Calu3 (cell line): Measurements from ENCODE around the gene MRPL58. TPM values are rescaled to one million over a fixed set of nuclear protein-coding genes. Genes with fewer than 3 reads are reported as not detected.

ENCODE experiments used
- Bru-seq: library from RNA; stranded (reverse); fragments of 400-500 nt; gene quantifications from one replicate; lab custom pipeline; 2021; lab: Mats Ljungman, UMichigan
- BruChase-seq, 2 experiments: library from RNA; stranded (reverse); fragments of 400-500 nt; gene quantifications; one replicate each; lab custom pipeline; 2021; lab: Mats Ljungman, UMichigan
- BruUV-seq: library from RNA; stranded (reverse); fragments of 400-500 nt; replicated peaks from 2 replicates; lab custom pipeline; 2021; lab: Mats Ljungman, UMichigan
- CTCF ChIA-PET: fragments of 300-600 bp; sonication (Branson Sonifier 250); formaldehyde crosslinking; loops from one replicate; lab custom pipeline; 2022; ENCODE audit warnings: antibody characterized with exemption; lab: Charles Lee
- DNase-seq: peaks from one replicate; pipeline ENCODE4 v3.0.0; 2022
- H3K27ac Mint-ChIP-seq: one replicate; pipeline ENCODE4 v1.8.0; 2022; ENCODE audit warnings: mixed read lengths; ENCODE audit not compliant: unreplicated experiment
- H3K27me3 Mint-ChIP-seq: one replicate; pipeline ENCODE4 v1.8.0; 2022; ENCODE audit warnings: mixed read lengths; ENCODE audit not compliant: unreplicated experiment
- H3K36me3 Mint-ChIP-seq: one replicate; pipeline ENCODE4 v1.8.0; 2022; ENCODE audit warnings: mild to moderate bottlenecking, moderate library complexity, mixed read lengths; ENCODE audit not compliant: insufficient read depth, unreplicated experiment
- H3K4me1 Mint-ChIP-seq: one replicate; pipeline ENCODE4 v1.8.0; 2022; ENCODE audit warnings: mild to moderate bottlenecking, low read depth, mixed read lengths; ENCODE audit not compliant: unreplicated experiment
- H3K4me3 Mint-ChIP-seq: one replicate; pipeline ENCODE4 v1.8.0; 2022; ENCODE audit warnings: mild to moderate bottlenecking, low read depth, moderate library complexity, mixed read lengths; ENCODE audit not compliant: unreplicated experiment
- H3K9me3 Mint-ChIP-seq: one replicate; pipeline ENCODE4 v1.8.0; 2022; ENCODE audit warnings: low read depth, mixed read lengths; ENCODE audit not compliant: unreplicated experiment
- CTCF ChIP-seq: fragments of 200-600 bp; IDR thresholded peaks from one replicate; pipeline ENCODE4 v1.8.0; 2022; ENCODE audit warnings: antibody characterized with exemption; ENCODE audit not compliant: unreplicated experiment
- intact Hi-C: fragments of 100-400 bp; cut with micrococcal nuclease; formaldehyde crosslinking; loops from one replicate; pipeline ENCODE4 v1.10.0; 2022; ENCODE audit not compliant: unreplicated experiment
- long read RNA-seq: library from polyadenylated mRNA; stranded (forward); transcript quantifications from one replicate; pipeline ENCODE4 v2.0.0, GENCODE V29; 2022
- total RNA-seq: library from RNA; stranded (reverse); gene quantifications from 2 replicates; pipeline ENCODE4 v1.2.3, GENCODE V29; 2022

The MRPL58 gene
- total RNA-seq, result 49.0 and 52.7 TPM in 2 replicates
- percentile 74 among the genes with signal in this experiment for Bru-seq, nascent RNA
- percentile 81 among the genes with signal in this experiment for BruChase-seq, experiment 1, labeled RNA remaining after a 6-hour chase
- BruChase-seq, experiment 2, labeled RNA remaining after a 2-hour chase, result percentile 79 among the genes with signal in this experiment
- long read RNA-seq, transcript MRPL58-201 (6 exons, 890 nt), result major isoform, 47 of 53 reads
- long read RNA-seq, partial matches to known transcripts, result 0 of 53 reads
- long read RNA-seq, other reads (novel, unspliced or antisense), result 5 of 53 reads

- no peaks in the 10 kb centered on the region for H3K27me3 Mint-ChIP-seq
- peak; percentile 91 for DNase-seq
- intact Hi-C loops, result loop anchor here (5.0 kb wide), 1 partner anchor 50 kb away; no protein-coding TSS in a partner anchor
- peak within 1 kb of the TSS; percentile 74 for H3K27ac Mint-ChIP-seq
- TF ChIP-seq CTCF, result peak; percentile 64
- peaks cover 40% of the 10 kb centered on the region for H3K4me1 Mint-ChIP-seq
- no TSS peak for BruUV-seq
- peaks cover 42% of the 10 kb centered on the region for H3K36me3 Mint-ChIP-seq
- H3K9me3 Mint-ChIP-seq, result no peaks in the 10 kb centered on the region
- CTCF ChIA-PET, result interaction anchor here (0.7 to 3.9 kb wide), 17 partner anchors 13 to 277 kb away, joined by 3 to 38 read pairs (median 4); partner anchors contain the start of genes ARMC7, CDR2L and HID1
- H3K4me3 Mint-ChIP-seq, result peak within 1 kb of the TSS; percentile 97
Observed at GRCh38 chr17:75012346-75013091, at the start of gene MRPL58. MRPL58 (plus strand) TSS chr17:75012670; CDS start chr17:75012687, 17 bp downstream.

- no peak overlapping the region for H3K27ac Mint-ChIP-seq
- intact Hi-C loops, result loop anchor here (5.0 kb wide), 2 partner anchors 49 to 69 kb away; partner anchors contain the start of gene MRPL58
- H3K9me3 Mint-ChIP-seq, result no peaks in the 10 kb centered on the region
- CTCF ChIA-PET, result interaction anchor here (1.4 to 4.0 kb wide), 2 partner anchors 9 to 49 kb away, joined by 3 to 26 read pairs; partner anchors contain the start of genes HID1 and MRPL58
- H3K4me3 Mint-ChIP-seq, result no peak overlapping the region
- H3K36me3 Mint-ChIP-seq, result peaks cover 55% of the 10 kb centered on the region
- peaks cover 31% of the 10 kb centered on the region for H3K4me1 Mint-ChIP-seq
- no TSS peak for BruUV-seq
- no peaks in the 10 kb centered on the region for H3K27me3 Mint-ChIP-seq
- peak; percentile 13 for TF ChIP-seq CTCF
- no peak for DNase-seq
Observed at GRCh38 chr17:74963656-74964055, 48.8 kb upstream of the MRPL58 start.

- CTCF ChIA-PET, result interaction anchor here (1.4 to 4.0 kb wide), 2 partner anchors 9 to 48 kb away, joined by 3 to 26 read pairs; partner anchors contain the start of genes HID1 and MRPL58
- Mint-ChIP-seq H3K27ac (no peak overlapping the region), H3K4me3 (no peak overlapping the region), H3K27me3 (no peaks in the 10 kb centered on the region), H3K4me1 (peaks cover 36% of the 10 kb centered on the region), H3K36me3 (peaks cover 52% of the 10 kb centered on the region), H3K9me3 (no peaks in the 10 kb centered on the region)
- no peak for DNase-seq
- no peak for TF ChIP-seq CTCF
- no TSS peak for BruUV-seq
- intact Hi-C loops, result loop anchor here (5.0 kb wide), 2 partner anchors 48 to 68 kb away; partner anchors contain the start of gene MRPL58
Observed at GRCh38 chr17:74964246-74964761, 48.2 kb upstream of the MRPL58 start.

GRCh38 chr17:74964988-74965622, 47.4 kb upstream of the MRPL58 start:
- no peak overlapping the region for H3K27ac Mint-ChIP-seq
- intact Hi-C loops, result loop anchor here (5.0 kb wide), 2 partner anchors 47 to 67 kb away; partner anchors contain the start of gene MRPL58
- CTCF ChIA-PET, result no interaction called here
- no peak overlapping the region for H3K4me3 Mint-ChIP-seq
- no peak for DNase-seq
- BruUV-seq, result no TSS peak
- H3K9me3 Mint-ChIP-seq, result no peaks in the 10 kb centered on the region
- peaks cover 36% of the 10 kb centered on the region for H3K4me1 Mint-ChIP-seq
- peaks cover 47% of the 10 kb centered on the region for H3K36me3 Mint-ChIP-seq
- H3K27me3 Mint-ChIP-seq, result no peaks in the 10 kb centered on the region
- TF ChIP-seq CTCF, result no peak
